CD14-positive monocyte (primary cell): ENCODE measurements around the gene SBK3. TPM values are rescaled to one million over a fixed set of nuclear protein-coding genes. Genes with fewer than 3 reads are reported as not detected.
A peak's percentile ranks its signal among the peaks of the same experiment; 100 is the strongest.
"Not testable (repeated sequence)": the region's sequence is repeated elsewhere in the genome, so short reads cannot be mapped to it uniquely, and the experiment has no call there.

ENCODE experiments used
- DNase-seq, 3 donors: peaks; one replicate each; pipeline ENCODE4 v3.0.0-alpha.2; 2011 to 2022
- H2AFZ ChIP-seq: 2 replicates; pipeline ENCODE4 v1.6.0; 2012; ENCODE audit warnings: mild to moderate bottlenecking, low read depth, low read length, inconsistent platforms; ENCODE audit not compliant: insufficient read depth, poor library complexity, severe bottlenecking
- H3K27ac ChIP-seq, 2 donors: 1 replicate in 1 of 2; 2 replicates in 1 of 2; pipeline ENCODE4 v1.5.1; 2012 to 2013; ENCODE audit warnings: low read length in 2 of 2, control low read depth in 1 of 2, inconsistent platforms in 1 of 2, low read depth in 1 of 2, mild to moderate bottlenecking in 1 of 2
- H3K27me3 ChIP-seq, 2 donors: one replicate each; pipeline versions ENCODE4 v1.6.0 to v1.6.1; 2011 to 2013; ENCODE audit warnings: low read length in 2 of 2; ENCODE audit not compliant: control insufficient read depth in 2 of 2, insufficient read depth in 2 of 2
- H3K36me3 ChIP-seq, 2 donors: replicated peaks in 1 of 2; 1 replicate in 1 of 2; 2 replicates in 1 of 2; pipeline versions ENCODE4 v1.5.1 to v1.6.1; 2012 to 2013; ENCODE audit warnings: low read length in 2 of 2, control low read depth in 1 of 2, inconsistent platforms in 1 of 2, mild to moderate bottlenecking in 1 of 2; ENCODE audit not compliant: insufficient read depth in 2 of 2, control insufficient read depth in 1 of 2
- H3K4me1 ChIP-seq, 2 donors: 1 replicate in 1 of 2; 2 replicates in 1 of 2; pipeline versions ENCODE4 v1.5.1 to v1.6.1; 2012 to 2013; ENCODE audit warnings: low read length in 2 of 2, control low read depth in 1 of 2, inconsistent platforms in 1 of 2, mild to moderate bottlenecking in 1 of 2, moderate library complexity in 1 of 2; ENCODE audit not compliant: insufficient read depth in 2 of 2, control insufficient read depth in 1 of 2
- H3K4me2 ChIP-seq: replicated peaks from 2 replicates; pipeline ENCODE3; 2012; ENCODE audit warnings: low read length, moderate library complexity, mild to moderate bottlenecking; ENCODE audit not compliant: poor library complexity, severe bottlenecking; ENCODE audit errors: extremely low read depth
- H3K4me3 ChIP-seq, 3 experiments: fragments of 200-600 bp in 1 of 3; sonication (generic) in 1 of 3; replicated peaks in 1 of 3; 1 replicate in 2 of 3; 2 replicates in 1 of 3; pipeline ENCODE4 v1.5.1; 2011 to 2013; ENCODE audit warnings: low read length in 3 of 3, mild to moderate bottlenecking in 3 of 3, control low read depth in 2 of 3, low read depth in 2 of 3, inconsistent platforms in 1 of 3, moderate library complexity in 1 of 3
- H3K79me2 ChIP-seq: 2 replicates; pipeline ENCODE4 v1.6.0; 2012; ENCODE audit warnings: mild to moderate bottlenecking, control low read depth, inconsistent platforms, low read length, moderate library complexity; ENCODE audit not compliant: insufficient read depth
- H3K9ac ChIP-seq: 2 replicates; pipeline ENCODE4 v1.6.0; 2017; ENCODE audit warnings: low read length, mild to moderate bottlenecking; ENCODE audit not compliant: insufficient read depth, poor library complexity, severe bottlenecking
- H3K9me3 ChIP-seq, 2 donors: replicated peaks in 1 of 2; 1 replicate in 1 of 2; 2 replicates in 1 of 2; pipeline versions ENCODE4 v1.5.1 to v1.6.1; 2012 to 2013; ENCODE audit warnings: low read length in 2 of 2, control low read depth in 1 of 2; ENCODE audit not compliant: control insufficient read depth in 1 of 2, insufficient read depth in 1 of 2
- H4K20me1 ChIP-seq: 2 replicates; pipeline ENCODE4 v1.6.0; 2012; ENCODE audit warnings: mild to moderate bottlenecking, low read length, control low read depth, moderate library complexity; ENCODE audit not compliant: insufficient read depth
- H3K27ac Mint-ChIP-seq, 7 donors: one replicate each; pipeline ENCODE4 v1.8.0; 2020; ENCODE audit warnings: mild to moderate bottlenecking in 7 of 7, mixed read lengths in 7 of 7, moderate library complexity in 6 of 7, inconsistent platforms in 2 of 7
- H3K27me3 Mint-ChIP-seq, 3 donors: one replicate each; pipeline ENCODE4 v1.8.0; 2021 to 2022; ENCODE audit warnings: low read depth in 3 of 3, mild to moderate bottlenecking in 3 of 3, mixed read lengths in 3 of 3, moderate library complexity in 3 of 3, inconsistent platforms in 1 of 3
- H3K36me3 Mint-ChIP-seq, 2 donors: one replicate each; pipeline ENCODE4 v1.8.0; 2020; ENCODE audit warnings: mixed read lengths in 2 of 2, inconsistent platforms in 1 of 2, mild to moderate bottlenecking in 1 of 2
- H3K4me1 Mint-ChIP-seq: one replicate; pipeline ENCODE4 v1.8.0; 2020; ENCODE audit warnings: mild to moderate bottlenecking, mixed read lengths
- H3K4me3 Mint-ChIP-seq, 2 donors: one replicate each; pipeline ENCODE4 v1.8.0; 2020; ENCODE audit warnings: mild to moderate bottlenecking in 2 of 2, mixed read lengths in 2 of 2, moderate library complexity in 1 of 2
- H3K9me3 Mint-ChIP-seq, 7 donors: one replicate each; pipeline ENCODE4 v1.8.0; 2020 to 2022; ENCODE audit warnings: mixed read lengths in 7 of 7, mild to moderate bottlenecking in 6 of 7, moderate library complexity in 6 of 7, inconsistent platforms in 2 of 7
- CTCF ChIP-seq: fragments of 200-600 bp; IDR thresholded peaks from one replicate; pipeline ENCODE4 v1.8.0; 2022; ENCODE audit warnings: antibody characterized with exemption, mild to moderate bottlenecking
- WGBS: methylation state at CpG from one replicate; pipeline ENCODE4 v1.1.5; 2013; ENCODE audit warnings: missing lambda C conversion rate; ENCODE audit not compliant: insufficient coverage; 5-methylcytosine and 5-hydroxymethylcytosine counted together
- intact Hi-C, 2 donors: fragments of 100-400 bp; cut with micrococcal nuclease; formaldehyde crosslinking; loops; one replicate each; pipeline versions ENCODE4 v1.15.0 to v1.15.1; 2023
- polyA plus RNA-seq, 3 donors: library from polyadenylated mRNA; depleted of rRNA in 1 of 3; unstranded in 2 of 3; stranded (reverse) in 1 of 3; fragments of 300-500 nt in 2 of 3; fragments of >200 nt in 1 of 3; fragmentation: Illumina TruSeq in 2 of 3; gene quantifications; 1 replicate in 2 of 3; 2 replicates in 1 of 3; pipeline ENCODE4 v1.2.3, GENCODE V29; 2012 to 2021

Gene SBK3
- polyA plus RNA-seq, 3 donors: not detected

GRCh38 chr19:55582284-55582683 lies 36.9 kb upstream of the SBK3 start:
- H3K9ac ChIP-seq, H2AFZ ChIP-seq, H4K20me1 ChIP-seq, H3K27ac Mint-ChIP-seq, H3K27ac ChIP-seq, H3K4me3 Mint-ChIP-seq, H3K9me3 Mint-ChIP-seq, H3K4me3 ChIP-seq, H3K36me3 Mint-ChIP-seq, H3K9me3 ChIP-seq, H3K4me2 ChIP-seq, H3K36me3 ChIP-seq, H3K79me2 ChIP-seq, DNase-seq: not testable (repeated sequence)
- WGBS: 88% methylated on average over 1 of the region's 4 CpGs
- Mint-ChIP-seq H3K4me1 (peaks cover 37% of the 10 kb centered on the region), H3K27me3 (peaks cover 25 to 32% (median 32%) of the 10 kb centered on the region in 3 donors)
- peaks cover 24 to 41% of the 10 kb centered on the region in 2 donors for H3K4me1 ChIP-seq
- H3K27me3 ChIP-seq: peaks cover 9 to 29% of the 10 kb centered on the region in 2 donors
- intact Hi-C loops: loop anchor here in 1 of 2 donors (5.0 kb wide), 1 partner anchor 50 kb away; no protein-coding TSS in a partner anchor

GRCh38 chr19:55581823-55582223 lies 36.5 kb upstream of the SBK3 start:
- Histone ChIP-seq H4K20me1 (no peaks in the 10 kb centered on the region), H3K4me2 (no peak overlapping the region), H2AFZ (peak overlapping the region; percentile 96), H3K4me3 (no peak overlapping the region), H3K9me3 (no peaks in the 10 kb centered on the region), H3K4me1 (peaks cover 19 to 36% of the 10 kb centered on the region in 2 donors), H3K9ac (no peak overlapping the region), H3K79me2 (no peaks in the 10 kb centered on the region), H3K36me3 (peaks cover 0 to 2% of the 10 kb centered on the region in 2 donors), H3K27me3 (peaks cover 9 to 25% of the 10 kb centered on the region in 2 donors), H3K27ac (no peak overlapping the region)
- no peak for TF ChIP-seq CTCF
- intact Hi-C loops: loop anchor here in 1 of 2 donors (5.0 kb wide), 1 partner anchor 50 kb away; no protein-coding TSS in a partner anchor
- Mint-ChIP-seq H3K36me3 (peaks cover 3 to 9% of the 10 kb centered on the region in 2 donors), H3K4me3 (no peak overlapping the region), H3K4me1 (peaks cover 32% of the 10 kb centered on the region), H3K27me3 (peaks cover 22 to 27% (median 27%) of the 10 kb centered on the region in 3 donors), H3K27ac (no peak overlapping the region), H3K9me3 (peaks cover 0 to 8% (median 2%) of the 10 kb centered on the region in 7 donors)
- 74% methylated on average over 6 of the region's 6 CpGs for WGBS
- DNase-seq: no peak
